RPMI7951 (cell line): Measurements from ENCODE around the gene HCRTR2. TPM values are rescaled to one million over a fixed set of nuclear protein-coding genes. Genes with fewer than 3 reads are reported as not detected.
"Not testable (repeated sequence)": the region's sequence is repeated elsewhere in the genome, so short reads cannot be mapped to it uniquely, and the experiment has no call there.

Source experiments
- DNase-seq: peaks from one replicate; pipeline ENCODE4 v3.0.0-alpha.2; 2012; ENCODE audit warnings: low read depth
- total RNA-seq: library from RNA; depleted of rRNA; stranded (reverse); fragments of >200 nt; shearing (Covaris generic); gene quantifications from 2 replicates; pipeline ENCODE4 v1.2.3, GENCODE V29; 2014

Gene HCRTR2
- total RNA-seq, 1 experiment from 2014 or later = 0.24 TPM

DNA sequence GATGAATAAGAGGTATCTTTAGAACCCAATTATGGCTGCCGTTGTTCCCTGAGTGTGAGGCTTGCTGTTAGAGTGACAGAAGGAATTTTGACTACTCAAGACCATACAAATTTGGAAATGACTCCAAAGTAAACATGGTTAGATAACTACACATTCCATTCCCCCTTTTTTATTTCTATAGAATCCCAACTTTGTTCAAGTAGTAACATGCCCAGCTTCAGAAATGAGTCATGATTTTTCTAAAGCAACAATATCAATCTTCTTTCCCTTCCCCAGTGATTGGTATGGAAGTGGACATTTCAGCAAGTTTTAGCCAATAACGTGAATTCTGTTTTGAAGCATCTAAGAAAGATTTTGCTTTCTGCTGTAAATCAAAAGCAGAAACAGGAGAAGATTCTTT is 37.8 kb downstream of the HCRTR2 start:
- no peak for DNase-seq

DNA sequence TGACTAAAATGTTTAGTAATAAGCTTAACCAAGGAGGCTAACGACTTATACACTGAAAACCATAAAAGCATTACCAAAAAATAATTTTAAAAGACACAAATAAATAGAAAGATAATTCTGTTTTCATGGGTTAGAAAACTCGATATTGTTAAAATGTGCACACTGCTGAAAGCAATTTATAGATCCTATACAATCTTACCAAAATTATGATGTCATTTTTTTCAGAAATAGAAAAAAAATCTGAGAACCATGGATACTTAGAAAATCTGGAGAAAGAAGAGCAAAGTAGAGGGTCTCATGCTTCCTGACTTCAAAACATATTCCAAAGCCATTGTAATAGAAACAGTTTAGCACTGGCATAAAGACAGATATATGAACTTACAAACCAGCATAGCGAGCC is 46.6 kb downstream of the HCRTR2 start:
- DNase-seq = no peak

DNA sequence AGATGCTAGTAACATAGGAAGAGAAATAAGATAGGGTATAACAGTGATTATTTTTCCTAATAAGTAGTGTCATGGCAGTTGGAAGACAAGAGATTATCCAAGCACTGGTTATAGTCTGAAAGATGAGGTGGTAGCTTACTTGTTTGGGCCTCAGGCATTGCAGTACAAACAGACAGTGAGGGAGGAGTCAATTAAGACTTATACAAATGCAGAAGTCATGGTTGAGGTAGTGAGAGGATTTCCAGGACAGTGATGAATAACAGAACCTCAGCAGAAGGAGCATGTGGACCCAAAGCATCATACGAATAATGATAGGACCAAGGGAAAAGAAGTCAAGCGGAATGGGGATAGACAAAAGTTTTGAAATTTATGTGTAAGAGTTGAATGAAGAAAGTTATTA is 53.5 kb downstream of the HCRTR2 start:
- no peak for DNase-seq

DNA sequence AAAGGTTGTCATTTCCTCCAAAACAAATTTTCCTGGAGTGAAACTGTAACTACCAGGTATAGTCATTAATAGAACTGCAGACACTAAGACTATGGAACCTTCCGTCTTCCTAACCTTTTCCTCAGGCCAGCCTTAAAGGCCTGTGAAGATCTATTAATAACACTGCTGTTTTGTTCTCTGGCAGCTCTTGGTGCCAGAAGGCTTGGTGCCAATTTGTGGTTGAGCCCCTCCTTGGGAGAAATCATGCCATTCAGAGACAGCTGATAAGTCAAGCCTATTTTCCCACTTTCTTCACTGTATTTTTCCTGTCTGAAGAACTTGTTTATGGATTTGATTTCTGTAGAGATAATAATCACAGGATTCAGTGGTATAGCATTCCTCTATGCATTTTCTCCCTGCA is 64.8 kb downstream of the HCRTR2 start:
- peak; percentile 25 for DNase-seq

DNA sequence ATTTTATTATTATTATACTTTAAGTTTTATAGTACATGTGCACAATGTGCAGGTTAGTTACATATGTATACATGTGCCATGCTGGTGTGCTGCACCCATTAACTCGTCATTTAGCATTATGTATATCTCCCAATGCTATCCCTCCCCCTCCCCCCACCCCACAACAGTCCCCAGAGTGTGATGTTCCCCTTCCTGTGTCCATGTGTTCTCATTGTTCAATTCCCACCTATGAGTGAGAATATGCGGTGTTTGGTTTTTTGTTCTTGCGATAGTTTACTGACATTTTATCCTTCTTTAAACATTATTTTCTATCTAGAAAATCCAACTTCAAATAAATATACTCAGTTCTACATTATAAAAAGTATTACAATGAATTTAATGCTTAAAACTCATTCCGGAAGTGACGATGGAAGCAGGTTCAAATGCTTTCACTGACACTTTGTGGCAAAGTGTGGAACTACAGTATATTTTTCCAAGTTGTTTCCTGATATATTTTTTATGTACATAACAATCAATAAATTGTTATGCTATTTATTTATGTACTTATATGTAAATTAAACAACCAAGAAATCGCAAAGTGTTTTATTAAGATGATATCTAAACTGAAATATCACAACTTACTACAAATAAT is 66.8 kb downstream of the HCRTR2 start:
- peak; percentile 18 for DNase-seq

DNA sequence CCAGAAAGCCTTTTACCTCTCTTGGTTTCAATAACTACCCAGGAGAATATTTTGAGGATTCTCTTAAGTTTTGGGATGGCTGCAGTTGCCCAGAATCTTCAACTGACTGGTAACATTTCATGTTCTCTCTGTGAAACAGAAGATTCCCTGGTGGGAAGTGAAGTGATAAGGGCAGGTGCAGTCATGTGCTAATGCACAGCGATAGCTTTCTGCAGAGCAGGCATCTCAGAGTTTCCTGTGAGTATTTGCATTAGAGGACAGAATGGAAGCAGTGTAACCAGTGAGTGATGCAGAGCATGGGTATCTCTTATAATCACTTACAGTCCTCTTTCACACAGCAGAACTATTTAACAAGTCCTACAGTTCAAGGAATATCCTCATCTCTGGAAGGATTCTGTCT is 76.1 kb downstream of the HCRTR2 start:
- no peak for DNase-seq

DNA sequence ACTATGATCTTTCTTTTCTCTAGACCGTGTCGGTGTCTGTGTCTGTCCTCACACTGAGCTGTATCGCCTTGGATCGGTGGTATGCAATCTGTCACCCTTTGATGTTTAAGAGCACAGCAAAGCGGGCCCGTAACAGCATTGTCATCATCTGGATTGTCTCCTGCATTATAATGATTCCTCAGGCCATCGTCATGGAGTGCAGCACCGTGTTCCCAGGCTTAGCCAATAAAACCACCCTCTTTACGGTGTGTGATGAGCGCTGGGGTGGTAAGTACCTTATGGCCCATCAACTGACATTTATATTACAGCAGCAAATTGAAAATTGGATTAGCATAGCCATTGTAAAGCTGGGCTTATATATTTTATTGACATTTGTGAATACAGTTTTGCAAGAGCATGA is 80.8 kb downstream of the HCRTR2 start:
- DNase-seq = no peak

DNA sequence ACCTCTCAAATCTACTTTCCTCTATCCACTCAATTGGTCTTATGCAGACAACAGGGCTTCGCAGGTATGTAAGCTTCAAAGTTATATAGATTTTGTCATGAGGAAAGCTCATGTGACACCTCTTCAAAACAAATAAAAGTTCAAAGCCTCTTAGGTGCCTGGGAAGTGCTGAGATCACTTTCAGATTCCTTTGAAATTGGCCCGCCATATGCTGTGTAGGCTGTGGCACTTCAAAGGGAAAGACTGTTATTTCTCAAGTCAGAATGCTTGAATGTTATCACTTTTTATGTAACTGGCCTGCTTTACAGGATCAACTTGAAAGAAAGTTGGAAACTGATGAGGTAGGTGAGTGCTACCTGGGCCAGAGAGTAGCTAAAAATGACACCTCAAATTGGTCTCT is 85.9 kb downstream of the HCRTR2 start:
- no peak for DNase-seq

DNA sequence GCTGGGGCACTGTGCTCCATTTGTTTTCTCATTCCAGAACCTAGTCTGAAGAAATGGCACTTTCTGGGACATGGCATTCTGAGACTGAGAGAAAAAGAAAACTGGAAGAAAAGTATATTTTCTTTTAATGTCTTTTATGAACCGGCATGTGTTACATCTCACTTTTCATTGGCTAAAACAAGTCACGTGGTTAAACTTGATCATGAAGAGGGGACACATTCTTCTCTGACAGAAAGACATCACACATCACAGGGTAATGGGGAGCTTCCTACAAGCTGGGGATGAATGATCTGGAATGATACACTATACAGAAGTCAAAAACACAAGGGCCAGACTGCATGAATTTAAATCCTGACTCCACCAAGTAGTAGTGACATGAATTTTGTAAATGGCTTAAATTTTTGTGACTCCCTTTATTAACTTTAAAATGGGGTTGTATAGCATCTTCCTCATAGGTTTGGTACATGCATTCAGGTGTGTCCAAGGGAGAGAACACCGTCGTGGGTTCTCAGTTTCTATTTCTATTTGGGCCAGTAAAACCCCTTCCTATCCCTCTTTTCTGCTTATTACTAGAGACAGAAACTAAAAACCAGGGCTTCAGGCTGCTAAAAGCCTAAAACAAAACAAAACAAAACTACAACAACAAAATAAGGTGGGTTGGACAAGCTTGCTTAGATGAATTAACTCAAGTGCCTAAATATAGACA is 91.2 kb downstream of the HCRTR2 start:
- no peak for DNase-seq

DNA sequence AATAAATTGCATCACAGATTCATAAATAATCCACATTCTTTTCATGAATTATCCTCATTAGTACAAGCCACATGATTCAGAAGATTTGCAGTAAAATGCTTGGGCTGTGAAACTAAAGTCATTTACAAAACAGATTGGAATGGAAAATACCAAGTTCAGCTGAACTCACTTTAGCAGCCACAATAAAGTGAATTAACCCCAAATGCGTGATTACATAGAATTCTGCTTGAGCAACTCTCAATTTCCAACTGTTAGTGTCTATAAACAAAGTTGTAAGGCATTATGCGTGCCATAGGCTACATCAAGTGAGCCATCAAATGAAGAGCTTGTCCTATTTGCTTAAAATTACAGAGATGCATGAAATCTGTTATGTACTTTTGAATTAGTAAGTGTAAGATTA is 92.6 kb downstream of the HCRTR2 start:
- DNase-seq = no peak

DNA sequence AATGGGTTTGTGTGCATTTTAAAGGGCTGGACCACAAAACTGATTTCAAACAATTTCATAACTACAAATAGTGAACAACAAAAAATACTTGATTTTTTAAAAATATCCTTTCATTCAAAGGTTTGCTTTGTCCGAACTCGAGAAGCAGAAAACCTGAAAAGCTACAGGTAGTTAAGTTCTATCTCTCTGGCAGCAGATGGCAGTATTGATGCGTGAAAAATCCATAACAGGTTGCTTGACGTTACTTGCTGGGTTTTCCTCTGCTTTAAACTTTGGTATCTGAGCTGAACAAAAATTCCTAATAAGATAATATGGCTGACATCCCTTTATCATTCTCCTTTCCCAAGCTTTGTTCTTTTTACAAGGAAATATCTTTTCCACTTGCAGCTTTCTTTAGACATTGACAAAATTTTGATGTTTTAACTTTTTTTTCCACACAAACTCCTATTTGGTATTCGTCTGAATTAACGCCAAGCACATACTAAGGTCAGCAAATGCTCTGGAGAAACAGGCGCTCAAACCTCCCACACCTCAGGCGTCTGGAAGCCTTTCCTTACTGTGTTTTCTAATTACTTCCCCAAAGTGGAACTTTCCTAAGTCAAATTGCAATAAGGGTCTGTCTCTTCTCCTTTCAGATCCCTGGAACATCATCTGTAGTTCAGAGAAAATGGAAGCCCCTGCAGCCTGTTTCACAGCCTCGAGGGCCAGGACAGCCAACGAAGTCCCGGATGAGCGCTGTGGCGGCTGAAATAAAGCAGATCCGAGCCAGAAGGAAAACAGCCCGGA is 102.6 kb downstream of the HCRTR2 start:
- peak; percentile 56 for DNase-seq

DNA sequence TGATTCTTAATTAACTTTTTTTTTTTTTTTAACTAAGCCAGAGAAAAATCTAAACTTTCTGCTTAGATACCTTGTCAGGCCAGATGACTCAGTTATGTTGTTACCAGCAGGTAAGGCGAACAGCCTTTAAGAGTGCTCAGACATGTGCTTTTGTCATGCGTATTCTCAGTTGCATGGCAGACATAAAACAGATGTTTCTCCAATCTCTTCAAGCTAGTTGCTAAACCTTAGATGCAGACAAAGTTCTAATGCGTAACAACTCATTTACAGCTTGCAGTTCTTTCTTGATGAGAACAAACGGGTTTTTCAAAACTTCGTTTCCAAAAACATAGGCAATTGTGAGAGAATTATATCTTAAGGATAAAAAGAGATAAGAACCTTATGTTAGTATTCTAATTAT is 103.3 kb downstream of the HCRTR2 start:
- no peak for DNase-seq

DNA sequence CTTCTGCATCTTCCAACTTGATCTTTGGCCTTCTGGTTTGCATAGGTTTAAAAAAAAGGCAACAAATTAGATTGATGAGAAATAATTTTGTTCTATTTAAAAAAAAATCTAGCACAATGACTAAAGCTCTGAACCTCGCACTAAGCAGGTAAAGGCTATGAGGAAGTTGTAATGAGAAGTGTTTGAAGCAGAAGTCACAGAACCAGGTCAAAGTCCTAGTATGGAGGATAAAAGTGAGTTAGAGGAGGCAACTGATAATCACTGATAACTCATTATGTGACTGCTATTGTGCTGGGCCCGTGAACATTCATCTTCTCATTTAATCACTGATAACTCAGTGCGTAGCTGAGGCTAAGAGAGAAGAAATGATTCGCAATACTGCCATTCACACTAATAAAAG is 106.9 kb downstream of the HCRTR2 start:
- DNase-seq = no peak

DNA sequence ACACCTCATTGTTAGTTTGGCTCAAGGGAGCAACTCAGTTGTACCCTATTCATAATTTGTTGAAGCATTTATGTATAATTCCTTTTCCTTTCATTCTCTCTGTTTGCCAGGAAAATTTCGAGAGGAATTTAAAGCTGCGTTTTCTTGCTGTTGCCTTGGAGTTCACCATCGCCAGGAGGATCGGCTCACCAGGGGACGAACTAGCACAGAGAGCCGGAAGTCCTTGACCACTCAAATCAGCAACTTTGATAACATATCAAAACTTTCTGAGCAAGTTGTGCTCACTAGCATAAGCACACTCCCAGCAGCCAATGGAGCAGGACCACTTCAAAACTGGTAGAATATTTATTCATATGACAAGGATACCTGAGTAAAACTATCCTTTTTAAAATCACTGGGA is 107.8 kb downstream of the HCRTR2 start:
- no peak for DNase-seq

DNA sequence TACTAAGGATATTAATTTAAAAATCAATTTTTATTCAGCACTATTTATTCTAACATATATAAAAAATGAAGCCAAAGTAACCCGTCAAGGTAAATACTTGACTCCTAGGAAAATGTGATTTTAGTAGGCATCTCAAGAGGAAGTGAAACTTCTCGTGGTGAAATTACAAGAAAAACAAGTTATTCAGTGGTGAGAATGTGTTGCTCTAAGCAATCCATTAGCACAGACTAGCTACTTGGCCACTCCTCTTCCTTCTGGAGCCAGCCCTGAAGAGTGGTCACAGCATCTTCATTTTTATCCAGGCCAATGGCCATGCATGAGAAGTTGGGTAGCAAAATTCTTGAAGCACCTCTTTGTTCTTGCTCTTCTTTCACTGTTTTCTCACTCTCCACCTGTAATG is 112.5 kb downstream of the HCRTR2 start:
- no peak for DNase-seq

DNA sequence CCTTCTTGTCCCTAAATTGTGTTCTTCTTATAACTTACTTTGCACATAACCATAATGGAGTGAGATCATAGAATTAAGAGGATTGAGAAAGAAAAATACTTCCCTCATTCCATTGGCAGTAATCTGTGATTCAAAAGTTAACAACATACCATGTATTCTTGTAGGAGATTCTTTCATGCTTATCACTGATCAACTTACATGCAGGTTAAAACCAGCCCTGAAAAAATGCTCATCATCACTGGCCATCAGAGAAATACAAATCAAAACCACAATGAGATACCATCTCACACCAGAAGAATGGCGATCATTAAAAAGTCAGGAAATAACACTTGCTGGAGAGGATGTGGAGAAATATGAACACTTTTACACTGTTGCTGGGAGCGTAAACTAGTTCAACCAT is 116.4 kb downstream of the HCRTR2 start:
- no peak for DNase-seq

DNA sequence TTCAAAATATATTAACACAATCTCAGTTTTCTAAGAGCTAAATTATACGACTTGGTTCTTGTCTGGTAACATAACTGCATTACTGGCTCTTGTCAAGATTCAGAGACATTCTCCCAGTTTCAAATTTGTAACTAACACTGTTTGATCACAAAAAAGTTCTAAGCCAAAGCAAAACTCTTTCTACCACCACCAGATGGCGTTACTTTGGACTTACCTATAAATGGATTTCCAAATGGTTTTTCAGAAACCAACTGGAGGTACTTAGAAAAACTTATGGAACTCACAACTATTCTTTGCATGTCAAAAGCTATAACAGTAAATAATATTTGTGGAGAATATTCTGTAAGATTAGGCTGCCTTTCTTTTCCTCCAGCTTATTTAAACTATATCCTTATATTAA is 118.8 kb downstream of the HCRTR2 start:
- peak; percentile 7 for DNase-seq

DNA sequence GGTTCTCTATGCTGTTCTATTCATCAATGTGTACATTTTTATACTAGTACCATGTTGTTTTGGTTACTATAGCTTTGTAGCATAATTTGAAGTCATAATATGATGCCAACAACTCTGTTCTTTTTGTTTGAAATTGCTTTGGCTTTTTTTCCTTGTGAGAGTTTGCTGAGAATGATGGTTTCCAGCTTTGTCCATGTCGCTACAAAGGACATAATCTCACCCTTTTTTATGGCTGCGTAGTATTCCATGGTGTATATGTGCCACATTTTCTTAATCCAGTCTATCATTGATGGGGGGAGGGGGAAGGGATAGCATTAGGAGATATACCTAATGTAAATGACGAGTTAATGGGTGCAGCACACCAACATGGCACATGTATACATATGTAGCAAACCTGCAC is 122.9 kb downstream of the HCRTR2 start:
- not testable (repeated sequence) for DNase-seq

DNA sequence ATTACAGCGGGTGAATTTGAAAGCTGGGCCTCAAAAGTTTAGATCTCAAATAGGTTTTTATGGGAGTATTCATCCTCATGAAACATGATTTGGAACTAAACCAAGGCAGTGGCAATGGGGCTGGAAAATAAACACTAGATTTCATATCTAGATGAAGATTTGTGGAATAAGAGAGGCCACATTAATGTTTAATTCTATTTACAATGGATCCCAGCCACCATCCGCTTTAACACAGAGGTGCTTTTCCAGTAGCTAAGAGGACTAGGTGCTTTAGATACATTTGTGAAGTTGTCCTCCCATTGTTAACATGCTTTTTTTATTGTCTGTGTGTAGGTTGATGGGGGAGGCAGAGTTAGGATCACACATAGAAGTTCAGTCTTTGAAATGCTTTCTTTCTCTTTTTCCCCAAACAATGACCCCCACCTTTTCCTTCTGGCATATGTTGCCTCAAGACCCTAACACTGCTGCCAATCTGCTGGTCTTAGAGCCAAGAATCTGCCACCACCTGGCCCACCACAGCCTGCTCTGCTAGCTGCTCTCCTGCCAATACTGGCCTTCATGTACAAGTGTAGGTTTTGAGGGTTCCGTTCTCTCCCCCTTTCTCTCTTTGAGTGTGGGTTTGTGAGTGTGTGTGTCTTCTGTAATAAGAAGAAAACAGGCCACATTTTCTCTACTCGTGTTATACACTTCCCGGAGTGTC is 125.1 kb downstream of the HCRTR2 start:
- no peak for DNase-seq

DNA sequence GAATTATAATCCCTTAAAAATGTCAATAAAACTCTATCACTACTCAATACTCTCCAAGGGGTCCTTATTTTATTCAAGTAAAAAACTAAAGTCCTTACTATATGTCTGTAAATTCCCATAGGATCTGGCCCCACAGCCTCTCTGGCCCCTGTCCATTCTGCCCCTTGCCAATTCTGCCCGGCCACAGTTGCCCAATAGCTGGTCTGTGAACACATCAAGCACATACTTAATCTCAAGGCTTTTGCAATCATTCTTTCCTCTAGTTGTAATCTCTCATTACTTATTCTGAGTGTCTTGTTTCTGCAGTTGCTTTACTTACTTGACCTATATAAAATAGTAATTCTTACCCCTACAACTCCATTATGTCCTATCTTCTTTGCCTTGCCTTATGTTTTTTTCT is 130.4 kb downstream of the HCRTR2 start:
- DNase-seq = no peak

DNA sequence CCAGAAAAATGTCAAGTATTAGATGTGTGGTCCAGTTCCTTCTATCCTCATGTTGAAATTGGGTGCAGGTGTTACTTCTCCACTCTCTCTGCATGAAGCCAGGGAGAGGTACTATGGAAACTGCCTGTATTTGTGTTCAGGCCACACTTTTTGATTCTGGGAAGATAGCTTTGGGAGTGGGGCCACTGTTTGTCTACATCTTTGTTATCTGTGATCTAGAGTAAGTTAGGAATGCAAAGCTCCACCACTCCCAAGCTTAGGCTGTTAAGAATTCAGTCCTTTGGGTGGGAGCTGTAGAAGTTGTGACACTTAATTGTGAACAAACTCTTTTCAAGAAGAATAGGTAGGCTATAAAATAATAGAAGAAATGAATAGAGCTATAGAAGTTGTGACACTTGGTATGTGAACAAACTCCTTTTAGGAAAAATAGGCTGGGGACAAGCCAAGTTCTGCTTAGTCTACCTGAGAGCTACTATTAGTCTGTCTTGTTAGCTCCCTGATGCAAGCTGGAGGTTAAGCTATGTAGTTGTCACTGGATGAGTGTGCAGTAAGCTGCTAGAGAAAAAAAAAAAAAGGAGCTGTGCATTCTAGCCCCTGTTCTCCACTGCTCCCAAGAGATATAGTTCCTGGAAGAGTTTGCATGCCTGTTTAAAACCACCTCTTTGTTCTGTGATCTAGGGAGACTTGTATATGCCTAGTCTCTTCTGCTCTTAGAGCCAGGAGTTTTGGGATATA is 145.8 kb downstream of the HCRTR2 start:
- no peak for DNase-seq

DNA sequence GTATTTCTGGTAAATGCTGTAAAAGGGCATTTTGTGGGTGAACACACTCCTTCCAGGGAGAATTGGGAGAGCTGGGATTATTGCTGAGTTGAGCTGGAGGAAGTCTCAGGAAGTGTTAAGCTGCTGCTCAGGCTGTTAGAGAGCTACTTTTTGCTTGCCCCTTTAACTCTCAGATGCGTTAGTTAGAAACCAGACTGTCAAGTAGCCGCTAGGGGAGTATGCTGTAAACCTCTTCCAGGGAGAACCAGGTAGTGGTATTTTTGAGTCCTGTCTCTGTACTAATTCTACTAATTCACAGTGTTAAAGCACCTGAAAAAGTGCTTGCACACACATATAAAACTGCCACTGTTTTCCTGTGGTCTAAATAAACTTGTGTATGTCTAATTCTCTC is 146.4 kb downstream of the HCRTR2 start:
- DNase-seq = no peak
